Chondrocyte (in vitro differentiated cells): ENCODE results near the gene ATAD2B. TPM values are rescaled to one million over a fixed set of nuclear protein-coding genes. Genes with fewer than 3 reads are reported as not detected.
"Not testable (repeated sequence)": the region's sequence is repeated elsewhere in the genome, so short reads cannot be mapped to it uniquely, and the experiment has no call there.

Experiments
- DNase-seq: peaks from one replicate; pipeline ENCODE4 v3.0.0; 2021; ENCODE audit warnings: mixed read lengths, low spot score
- H3K27ac Mint-ChIP-seq: one replicate; pipeline ENCODE4 v1.8.0; 2021; ENCODE audit warnings: mild to moderate bottlenecking, moderate library complexity, mixed read lengths; ENCODE audit not compliant: unreplicated experiment
- H3K27me3 Mint-ChIP-seq: 2 replicates; pipeline ENCODE4 v1.8.0; 2021; ENCODE audit warnings: low read depth, mixed read lengths
- H3K36me3 Mint-ChIP-seq: 2 replicates; pipeline ENCODE4 v1.8.0; 2021; ENCODE audit warnings: low read depth, mixed read lengths
- H3K4me1 Mint-ChIP-seq: 2 replicates; pipeline ENCODE4 v1.8.0; 2021; ENCODE audit warnings: low read depth, mild to moderate bottlenecking, mixed read lengths
- H3K4me3 Mint-ChIP-seq: one replicate; pipeline ENCODE4 v1.8.0; 2021; ENCODE audit warnings: mild to moderate bottlenecking, moderate library complexity, mixed read lengths; ENCODE audit not compliant: unreplicated experiment
- H3K9me3 Mint-ChIP-seq: 2 replicates; pipeline ENCODE4 v1.8.0; 2021; ENCODE audit warnings: low read depth, mixed read lengths
- CTCF ChIP-seq: fragments of 200-600 bp; sonication (generic); IDR thresholded peaks from 2 replicates; pipeline ENCODE4 v1.5.0; 2021; ENCODE audit warnings: antibody characterized with exemption, mild to moderate bottlenecking, moderate library complexity
- total RNA-seq: library from RNA; stranded (reverse); gene quantifications from 3 replicates; pipeline ENCODE4 v1.2.1, GENCODE V29; 2021

The ATAD2B gene
- total RNA-seq, 1 donor from 2014 or later: 15.9 TPM

GRCh38 chr2:23751747-23752265 is 175.1 kb downstream of the ATAD2B start:
- no peak for TF ChIP-seq CTCF
- no peak overlapping the region for H3K4me3 Mint-ChIP-seq
- peaks cover 9% of the 10 kb centered on the region for H3K4me1 Mint-ChIP-seq
- no peak for DNase-seq
- H3K9me3 Mint-ChIP-seq: no peaks in the 10 kb centered on the region
- no peaks in the 10 kb centered on the region for H3K27me3 Mint-ChIP-seq
- no peak overlapping the region for H3K27ac Mint-ChIP-seq
- H3K36me3 Mint-ChIP-seq: peaks cover 20% of the 10 kb centered on the region

- no peaks in the 10 kb centered on the region for H3K9me3 Mint-ChIP-seq
- H3K4me3 Mint-ChIP-seq: no peak overlapping the region
- H3K36me3 Mint-ChIP-seq: peaks cover 7% of the 10 kb centered on the region
- H3K4me1 Mint-ChIP-seq: peaks cover 16% of the 10 kb centered on the region
- no peak overlapping the region for H3K27ac Mint-ChIP-seq
- TF ChIP-seq CTCF: no peak
- no peaks in the 10 kb centered on the region for H3K27me3 Mint-ChIP-seq
- DNase-seq: no peak
Measured at GRCh38 chr2:23746141-23746863, 180.6 kb downstream of the ATAD2B start.

GRCh38 chr2:23745726-23746105 is 181.2 kb downstream of the ATAD2B start:
- H3K4me1 Mint-ChIP-seq: peaks cover 16% of the 10 kb centered on the region
- peaks cover 8% of the 10 kb centered on the region for H3K36me3 Mint-ChIP-seq
- H3K27me3 Mint-ChIP-seq: no peaks in the 10 kb centered on the region
- TF ChIP-seq CTCF: no peak
- DNase-seq: no peak
- no peak overlapping the region for H3K4me3 Mint-ChIP-seq
- H3K27ac Mint-ChIP-seq: no peak overlapping the region
- H3K9me3 Mint-ChIP-seq: no peaks in the 10 kb centered on the region

- Mint-ChIP-seq H3K36me3 (peaks cover 8% of the 10 kb centered on the region), H3K4me1 (peaks cover 16% of the 10 kb centered on the region), H3K4me3 (no peak overlapping the region), H3K27ac (no peak overlapping the region), H3K9me3 (no peaks in the 10 kb centered on the region), H3K27me3 (no peaks in the 10 kb centered on the region)
- no peak for TF ChIP-seq CTCF
- no peak for DNase-seq
Measured at GRCh38 chr2:23745068-23745725, 181.7 kb downstream of the ATAD2B start.

- not testable (repeated sequence) for H3K9me3 Mint-ChIP-seq, H3K27me3 Mint-ChIP-seq, H3K27ac Mint-ChIP-seq, DNase-seq, H3K4me1 Mint-ChIP-seq, H3K4me3 Mint-ChIP-seq
- H3K36me3 Mint-ChIP-seq: peaks cover 14% of the 10 kb centered on the region
Measured at GRCh38 chr2:23736783-23737182, 190.1 kb downstream of the ATAD2B start.
